ENCODE measurements around the gene KPNA3. TPM values are rescaled to one million over a fixed set of nuclear protein-coding genes. Genes with fewer than 3 reads are reported as not detected.

Gene KPNA3
- polyA plus RNA-seq, 1 donor from 2014 or later, result 41.7 TPM

- no peak overlapping the region for H2AFZ ChIP-seq (ENCODE audit: low read depth, low read length)
- no peak overlapping the region for H3K4me3 ChIP-seq (ENCODE audit: low read length)
- TF ChIP-seq SMC3 (conservative IDR thresholded peaks at IDR 0.05; ENCODE audit: poor library complexity), result no peak
- peaks cover 4% of the 10 kb centered on the region for H3K79me2 ChIP-seq (replicated peaks; ENCODE audit: insufficient read depth, low read length)
- no peak overlapping the region for H3K9ac ChIP-seq (ENCODE audit: low read length)
- no peaks in the 10 kb centered on the region for H3K9me2 ChIP-seq (ENCODE audit: insufficient read depth, low read length)
- no peaks in the 10 kb centered on the region for H3K27me3 ChIP-seq (ENCODE audit: insufficient read depth, low read depth, low read length)
- H4K20me1 ChIP-seq (ENCODE audit: insufficient read depth), result no peaks in the 10 kb centered on the region
- H3K9me3 ChIP-seq (ENCODE audit: low read length), result no peaks in the 10 kb centered on the region
- no peaks in the 10 kb centered on the region for H3K36me3 ChIP-seq (ENCODE audit: insufficient read depth, low read length)
- H3K27ac ChIP-seq (ENCODE audit: low read length), result no peak overlapping the region
- no peak overlapping the region for H3K4me2 ChIP-seq (ENCODE audit: low read length)
- no peaks in the 10 kb centered on the region for H3F3A ChIP-seq (ENCODE audit: insufficient read depth, low read length, poor library complexity, severe bottlenecking)
Observed at GRCh38 chr13:49694446-49694845, 98.0 kb downstream of the KPNA3 start.

- H3K27me3 ChIP-seq (ENCODE audit: insufficient read depth, low read depth, low read length), result no peaks in the 10 kb centered on the region
- H4K20me1 ChIP-seq (ENCODE audit: insufficient read depth), result no peaks in the 10 kb centered on the region
- no peak overlapping the region for H2AFZ ChIP-seq (ENCODE audit: low read depth, low read length)
- peaks cover 6% of the 10 kb centered on the region for H3K79me2 ChIP-seq (replicated peaks; ENCODE audit: insufficient read depth, low read length)
- H3K9ac ChIP-seq (ENCODE audit: low read length), result no peak overlapping the region
- H3K36me3 ChIP-seq (ENCODE audit: insufficient read depth, low read length), result no peaks in the 10 kb centered on the region
- H3K27ac ChIP-seq (ENCODE audit: low read length), result no peak overlapping the region
- no peak overlapping the region for H3K4me3 ChIP-seq (ENCODE audit: low read length)
- H3K9me2 ChIP-seq (ENCODE audit: insufficient read depth, low read length), result no peaks in the 10 kb centered on the region
- H3F3A ChIP-seq (ENCODE audit: insufficient read depth, low read length, poor library complexity, severe bottlenecking), result no peaks in the 10 kb centered on the region
- TF ChIP-seq CTCF (IDR thresholded peaks at IDR 0.05; ENCODE audit: poor library complexity, severe bottlenecking), result no peak
- no peaks in the 10 kb centered on the region for H3K9me3 ChIP-seq (ENCODE audit: low read length)
- no peak overlapping the region for H3K4me2 ChIP-seq (ENCODE audit: low read length)
Observed at GRCh38 chr13:49693877-49694276, 98.6 kb downstream of the KPNA3 start.

GRCh38 chr13:49693191-49693733 is 99.2 kb downstream of the KPNA3 start:
- Histone ChIP-seq H3K4me2 (ENCODE audit: low read length) (no peak overlapping the region), H3K9me2 (ENCODE audit: insufficient read depth, low read length) (no peaks in the 10 kb centered on the region), H3K27ac (ENCODE audit: low read length) (no peak overlapping the region), H3K9me3 (ENCODE audit: low read length) (no peaks in the 10 kb centered on the region), H3K9ac (ENCODE audit: low read length) (no peak overlapping the region), H4K20me1 (ENCODE audit: insufficient read depth) (no peaks in the 10 kb centered on the region), H2AFZ (ENCODE audit: low read depth, low read length) (no peak overlapping the region), H3F3A (ENCODE audit: insufficient read depth, low read length, poor library complexity, severe bottlenecking) (no peaks in the 10 kb centered on the region), H3K4me3 (ENCODE audit: low read length) (no peak overlapping the region), H3K79me2 (replicated peaks; ENCODE audit: insufficient read depth, low read length) (peaks cover 7% of the 10 kb centered on the region), H3K27me3 (ENCODE audit: insufficient read depth, low read depth, low read length) (no peaks in the 10 kb centered on the region), H3K36me3 (ENCODE audit: insufficient read depth, low read length) (no peaks in the 10 kb centered on the region)
- TF ChIP-seq MXI1 (conservative IDR thresholded peaks at IDR 0.05; ENCODE audit: poor library complexity, severe bottlenecking) (no peak), RAD21 (conservative IDR thresholded peaks at IDR 0.05) (no peak), EZH2 (IDR thresholded peaks at IDR 0.05; ENCODE audit: borderline replicate concordance, insufficient read depth, low read length, poor library complexity, severe bottlenecking) (no peak), CTCF (IDR thresholded peaks at IDR 0.05; ENCODE audit: poor library complexity, severe bottlenecking) (no peak), REST (IDR thresholded peaks at IDR 0.05; ENCODE audit: borderline replicate concordance) (no peak), EP300 (conservative IDR thresholded peaks at IDR 0.05; ENCODE audit: poor library complexity, severe bottlenecking) (no peak), POLR2AphosphoS5 (IDR thresholded peaks at IDR 0.05) (no peak), SMC3 (conservative IDR thresholded peaks at IDR 0.05; ENCODE audit: poor library complexity) (no peak), TAF1 (IDR thresholded peaks at IDR 0.05; ENCODE audit: low read depth) (no peak)
